OCI-LY1 (cell line): ENCODE results near the gene SERF1A.
"Not testable (repeated sequence)": the region's sequence is repeated elsewhere in the genome, so short reads cannot be mapped to it uniquely, and the experiment has no call there.

ENCODE experiments used
- CTCF ChIP-seq: fragments of 200-600 bp; sonication (generic), shearing (Covaris generic); IDR thresholded peaks from 2 replicates; pipeline ENCODE4 v1.5.1; 2017; ENCODE audit warnings: mild to moderate bottlenecking, antibody characterized with exemption, low read length, moderate library complexity, mixed read lengths
- EZH2 ChIP-seq: fragments of 200-600 bp; sonication (generic), shearing (Covaris generic); IDR thresholded peaks from 2 replicates; pipeline ENCODE4 v1.8.0; 2017; ENCODE audit warnings: borderline replicate concordance, mixed run types, mild to moderate bottlenecking, antibody characterized with exemption, low read length, moderate library complexity, mixed read lengths

GRCh38 chr5:70896076-70896475 is 4.4 kb upstream of the SERF1A start:
- not testable (repeated sequence) for TF ChIP-seq CTCF, EZH2
